ENCODE results near the gene R3HCC1L. TPM values are rescaled to one million over a fixed set of nuclear protein-coding genes. Genes with fewer than 3 reads are reported as not detected.

Gene R3HCC1L
- total and polyA plus RNA-seq, 9 of the 15 experiments (the other 6 are each of a cell fraction or from before 2014, with no cell fraction given) = 9.1 to 17.8 (median 12.6) TPM

DNA sequence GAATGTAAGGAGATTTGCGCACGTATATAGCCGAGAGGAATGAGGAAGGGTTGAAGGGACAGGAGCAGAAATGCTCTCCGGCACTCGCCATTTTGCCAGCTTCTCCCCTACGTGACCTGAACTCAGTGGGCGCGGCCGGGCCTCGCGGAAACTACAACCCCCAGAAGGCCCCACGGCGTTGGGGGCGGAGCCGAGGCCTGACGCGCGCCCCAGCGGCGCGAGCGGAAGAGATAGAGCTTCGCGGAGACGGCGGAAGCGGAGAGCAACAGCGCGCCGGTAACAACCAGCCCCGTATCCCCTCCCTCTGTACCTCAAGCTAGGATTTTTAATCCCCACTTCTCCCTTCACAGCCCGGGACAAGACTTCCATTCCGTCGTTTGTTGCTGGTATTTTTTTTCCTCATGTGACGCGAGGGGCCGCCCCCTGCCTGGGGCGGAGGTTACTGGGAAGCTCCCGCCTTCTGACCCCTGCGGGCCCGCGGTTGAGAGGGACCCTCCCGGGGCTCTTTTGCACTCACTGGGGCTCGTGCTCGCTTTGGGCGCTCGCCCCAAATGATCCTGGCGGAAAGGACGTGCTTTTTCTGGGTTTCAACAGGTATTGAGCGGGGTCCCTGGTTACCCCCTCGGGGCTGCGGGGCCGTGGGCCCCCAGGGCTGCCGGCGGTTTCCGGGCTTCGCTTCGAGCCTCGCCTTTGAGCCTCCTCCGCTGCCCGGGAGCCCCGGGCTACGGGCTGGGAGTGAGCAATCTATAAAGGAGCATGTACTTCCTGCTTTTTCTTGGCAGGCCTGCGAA is at the start of gene R3HCC1L (continued):
- TF ChIP-seq YY1 (IDR thresholded peaks at IDR 0.05; ENCODE audit: borderline replicate concordance in 1 of 3, control insufficient read depth in 1 of 3, extremely low read depth in 1 of 3, insufficient read depth in 3 of 3, insufficient read length in 1 of 3, insufficient replicate concordance in 2 of 3, low read depth in 1 of 3, low read length in 2 of 3) (peak; percentile 34 to 86 (median 78)), ZNF146 (CRISPR knock-in tag; IDR thresholded peaks at IDR 0.05; ENCODE audit: unreplicated experiment) (no peak), JUNB (CRISPR knock-in tag; conservative IDR thresholded peaks at IDR 0.05) (no peak), ILK (tag; IDR thresholded peaks at IDR 0.05; ENCODE audit: borderline replicate concordance, low read depth) (no peak), SUPT5H (IDR thresholded peaks at IDR 0.05) (peak; percentile 86), MTA3 (IDR thresholded peaks at IDR 0.05; ENCODE audit: borderline replicate concordance) (no peak), EHMT2 (IDR thresholded peaks at IDR 0.05) (no peak), HDGF (IDR thresholded peaks at IDR 0.05) (no peak)
- TF ChIP-seq, protein P1, sequence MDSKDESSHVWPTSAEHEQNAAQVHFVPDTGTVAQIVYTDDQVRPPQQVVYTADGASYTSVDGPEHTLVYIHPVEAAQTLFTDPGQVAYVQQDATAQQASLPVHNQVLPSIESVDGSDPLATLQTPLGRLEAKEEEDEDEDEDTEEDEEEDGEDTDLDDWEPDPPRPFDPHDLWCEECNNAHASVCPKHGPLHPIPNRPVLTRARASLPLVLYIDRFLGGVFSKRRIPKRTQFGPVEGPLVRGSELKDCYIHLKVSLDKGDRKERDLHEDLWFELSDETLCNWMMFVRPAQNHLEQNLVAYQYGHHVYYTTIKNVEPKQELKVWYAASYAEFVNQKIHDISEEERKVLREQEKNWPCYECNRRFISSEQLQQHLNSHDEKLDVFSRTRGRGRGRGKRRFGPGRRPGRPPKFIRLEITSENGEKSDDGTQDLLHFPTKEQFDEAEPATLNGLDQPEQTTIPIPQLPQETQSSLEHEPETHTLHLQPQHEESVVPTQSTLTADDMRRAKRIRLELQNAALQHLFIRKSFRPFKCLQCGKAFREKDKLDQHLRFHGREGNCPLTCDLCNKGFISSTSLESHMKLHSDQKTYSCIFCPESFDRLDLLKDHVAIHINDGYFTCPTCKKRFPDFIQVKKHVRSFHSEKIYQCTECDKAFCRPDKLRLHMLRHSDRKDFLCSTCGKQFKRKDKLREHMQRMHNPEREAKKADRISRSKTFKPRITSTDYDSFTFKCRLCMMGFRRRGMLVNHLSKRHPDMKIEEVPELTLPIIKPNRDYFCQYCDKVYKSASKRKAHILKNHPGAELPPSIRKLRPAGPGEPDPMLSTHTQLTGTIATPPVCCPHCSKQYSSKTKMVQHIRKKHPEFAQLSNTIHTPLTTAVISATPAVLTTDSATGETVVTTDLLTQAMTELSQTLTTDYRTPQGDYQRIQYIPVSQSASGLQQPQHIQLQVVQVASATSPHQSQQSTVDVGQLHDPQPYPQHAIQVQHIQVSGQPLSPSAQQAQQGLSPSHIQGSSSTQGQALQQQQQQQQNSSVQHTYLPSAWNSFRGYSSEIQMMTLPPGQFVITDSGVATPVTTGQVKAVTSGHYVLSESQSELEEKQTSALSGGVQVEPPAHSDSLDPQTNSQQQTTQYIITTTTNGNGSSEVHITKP (IDR thresholded peaks at IDR 0.05; ENCODE audit: partially characterized antibody) = peak; percentile 97
- TF ChIP-seq, protein P2, sequence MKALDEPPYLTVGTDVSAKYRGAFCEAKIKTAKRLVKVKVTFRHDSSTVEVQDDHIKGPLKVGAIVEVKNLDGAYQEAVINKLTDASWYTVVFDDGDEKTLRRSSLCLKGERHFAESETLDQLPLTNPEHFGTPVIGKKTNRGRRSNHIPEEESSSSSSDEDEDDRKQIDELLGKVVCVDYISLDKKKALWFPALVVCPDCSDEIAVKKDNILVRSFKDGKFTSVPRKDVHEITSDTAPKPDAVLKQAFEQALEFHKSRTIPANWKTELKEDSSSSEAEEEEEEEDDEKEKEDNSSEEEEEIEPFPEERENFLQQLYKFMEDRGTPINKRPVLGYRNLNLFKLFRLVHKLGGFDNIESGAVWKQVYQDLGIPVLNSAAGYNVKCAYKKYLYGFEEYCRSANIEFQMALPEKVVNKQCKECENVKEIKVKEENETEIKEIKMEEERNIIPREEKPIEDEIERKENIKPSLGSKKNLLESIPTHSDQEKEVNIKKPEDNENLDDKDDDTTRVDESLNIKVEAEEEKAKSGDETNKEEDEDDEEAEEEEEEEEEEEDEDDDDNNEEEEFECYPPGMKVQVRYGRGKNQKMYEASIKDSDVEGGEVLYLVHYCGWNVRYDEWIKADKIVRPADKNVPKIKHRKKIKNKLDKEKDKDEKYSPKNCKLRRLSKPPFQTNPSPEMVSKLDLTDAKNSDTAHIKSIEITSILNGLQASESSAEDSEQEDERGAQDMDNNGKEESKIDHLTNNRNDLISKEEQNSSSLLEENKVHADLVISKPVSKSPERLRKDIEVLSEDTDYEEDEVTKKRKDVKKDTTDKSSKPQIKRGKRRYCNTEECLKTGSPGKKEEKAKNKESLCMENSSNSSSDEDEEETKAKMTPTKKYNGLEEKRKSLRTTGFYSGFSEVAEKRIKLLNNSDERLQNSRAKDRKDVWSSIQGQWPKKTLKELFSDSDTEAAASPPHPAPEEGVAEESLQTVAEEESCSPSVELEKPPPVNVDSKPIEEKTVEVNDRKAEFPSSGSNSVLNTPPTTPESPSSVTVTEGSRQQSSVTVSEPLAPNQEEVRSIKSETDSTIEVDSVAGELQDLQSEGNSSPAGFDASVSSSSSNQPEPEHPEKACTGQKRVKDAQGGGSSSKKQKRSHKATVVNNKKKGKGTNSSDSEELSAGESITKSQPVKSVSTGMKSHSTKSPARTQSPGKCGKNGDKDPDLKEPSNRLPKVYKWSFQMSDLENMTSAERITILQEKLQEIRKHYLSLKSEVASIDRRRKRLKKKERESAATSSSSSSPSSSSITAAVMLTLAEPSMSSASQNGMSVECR (CRISPR knock-in tag; IDR thresholded peaks at IDR 0.05) = no peak
- TF ChIP-seq, protein P3, sequence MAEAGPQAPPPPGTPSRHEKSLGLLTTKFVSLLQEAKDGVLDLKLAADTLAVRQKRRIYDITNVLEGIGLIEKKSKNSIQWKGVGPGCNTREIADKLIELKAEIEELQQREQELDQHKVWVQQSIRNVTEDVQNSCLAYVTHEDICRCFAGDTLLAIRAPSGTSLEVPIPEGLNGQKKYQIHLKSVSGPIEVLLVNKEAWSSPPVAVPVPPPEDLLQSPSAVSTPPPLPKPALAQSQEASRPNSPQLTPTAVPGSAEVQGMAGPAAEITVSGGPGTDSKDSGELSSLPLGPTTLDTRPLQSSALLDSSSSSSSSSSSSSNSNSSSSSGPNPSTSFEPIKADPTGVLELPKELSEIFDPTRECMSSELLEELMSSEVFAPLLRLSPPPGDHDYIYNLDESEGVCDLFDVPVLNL (CRISPR knock-in tag; IDR thresholded peaks at IDR 0.05; ENCODE audit: low read depth) = no peak
- TF ChIP-seq, protein P4, sequence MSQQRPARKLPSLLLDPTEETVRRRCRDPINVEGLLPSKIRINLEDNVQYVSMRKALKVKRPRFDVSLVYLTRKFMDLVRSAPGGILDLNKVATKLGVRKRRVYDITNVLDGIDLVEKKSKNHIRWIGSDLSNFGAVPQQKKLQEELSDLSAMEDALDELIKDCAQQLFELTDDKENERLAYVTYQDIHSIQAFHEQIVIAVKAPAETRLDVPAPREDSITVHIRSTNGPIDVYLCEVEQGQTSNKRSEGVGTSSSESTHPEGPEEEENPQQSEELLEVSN (IDR thresholded peaks at IDR 0.05; ENCODE audit: borderline replicate concordance in 1 of 2, extremely low read depth in 1 of 2, insufficient read depth in 1 of 2, insufficient read length in 1 of 2, low read depth in 1 of 2, low read length in 1 of 2, poor library complexity in 1 of 2, severe bottlenecking in 1 of 2) = peak; percentile 32 to 37
- TF ChIP-seq, protein P5, sequence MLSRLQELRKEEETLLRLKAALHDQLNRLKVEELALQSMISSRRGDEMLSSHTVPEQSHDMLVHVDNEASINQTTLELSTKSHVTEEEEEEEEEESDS (CRISPR knock-in tag; IDR thresholded peaks at IDR 0.05) = no peak
